Thyroid gland (tissue), 4 donors: ENCODE results near the gene ETFRF1.

Experiments used
- POLR2A ChIP-seq, 2 donors: fragments of 450-650 bp; IDR thresholded peaks; one replicate each; pipeline ENCODE4 v1.6.1; 2017; ENCODE audit warnings: antibody characterized with exemption in 2 of 2, mild to moderate bottlenecking in 2 of 2, moderate library complexity in 1 of 2
- TF ChIP-seq, protein P1 (sequence below), 6 experiments: fragments of 200-600 bp in 3 of 6; fragments of 450-650 bp in 3 of 6; sonication (generic) in 3 of 6; IDR thresholded peaks; one replicate each; pipeline ENCODE4 v1.5.1; 2016 to 2019; ENCODE audit warnings: antibody characterized with exemption in 6 of 6, mild to moderate bottlenecking in 2 of 6, inconsistent platforms in 1 of 6, moderate library complexity in 1 of 6

DNA sequence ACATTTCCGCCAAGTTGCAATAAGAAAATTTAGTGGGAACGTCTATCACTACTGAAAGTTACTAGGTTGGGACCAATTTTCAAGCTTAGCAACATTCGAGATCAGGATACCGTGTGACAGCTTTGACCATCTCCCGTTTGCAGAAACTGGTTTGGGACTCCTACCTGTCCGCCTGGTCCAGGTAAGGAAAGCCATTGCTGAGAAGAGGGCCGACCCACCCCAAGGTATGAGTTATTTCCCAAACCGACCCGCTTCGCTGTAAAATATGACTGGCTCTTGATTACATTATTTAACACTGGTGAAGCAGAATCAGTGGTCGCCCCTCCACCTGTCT lies 348 bp upstream of the ETFRF1 start:
- TF ChIP-seq, protein P1, sequence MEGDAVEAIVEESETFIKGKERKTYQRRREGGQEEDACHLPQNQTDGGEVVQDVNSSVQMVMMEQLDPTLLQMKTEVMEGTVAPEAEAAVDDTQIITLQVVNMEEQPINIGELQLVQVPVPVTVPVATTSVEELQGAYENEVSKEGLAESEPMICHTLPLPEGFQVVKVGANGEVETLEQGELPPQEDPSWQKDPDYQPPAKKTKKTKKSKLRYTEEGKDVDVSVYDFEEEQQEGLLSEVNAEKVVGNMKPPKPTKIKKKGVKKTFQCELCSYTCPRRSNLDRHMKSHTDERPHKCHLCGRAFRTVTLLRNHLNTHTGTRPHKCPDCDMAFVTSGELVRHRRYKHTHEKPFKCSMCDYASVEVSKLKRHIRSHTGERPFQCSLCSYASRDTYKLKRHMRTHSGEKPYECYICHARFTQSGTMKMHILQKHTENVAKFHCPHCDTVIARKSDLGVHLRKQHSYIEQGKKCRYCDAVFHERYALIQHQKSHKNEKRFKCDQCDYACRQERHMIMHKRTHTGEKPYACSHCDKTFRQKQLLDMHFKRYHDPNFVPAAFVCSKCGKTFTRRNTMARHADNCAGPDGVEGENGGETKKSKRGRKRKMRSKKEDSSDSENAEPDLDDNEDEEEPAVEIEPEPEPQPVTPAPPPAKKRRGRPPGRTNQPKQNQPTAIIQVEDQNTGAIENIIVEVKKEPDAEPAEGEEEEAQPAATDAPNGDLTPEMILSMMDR (IDR thresholded peaks at IDR 0.05), result no peak
- TF ChIP-seq POLR2A (IDR thresholded peaks at IDR 0.05), result no peak
